Karpas-422 (cell line): ENCODE results near the gene EGFL8. TPM values are rescaled to one million over a fixed set of nuclear protein-coding genes. Genes with fewer than 3 reads are reported as not detected.
"Not testable (repeated sequence)": the region's sequence is repeated elsewhere in the genome, so short reads cannot be mapped to it uniquely, and the experiment has no call there.

Source experiments
- DNase-seq: peaks from one replicate; pipeline ENCODE4 v3.0.0-alpha.2; 2015
- H2AFZ ChIP-seq: fragments of 200-600 bp; sonication (generic); 2 replicates; pipeline ENCODE4 v1.6.1; 2014; ENCODE audit warnings: antibody characterized with exemption, low read length, mixed read lengths
- H3K27ac ChIP-seq: fragments of 200-600 bp; sonication (generic); 2 replicates; pipeline ENCODE4 v1.5.1; 2014; ENCODE audit warnings: mild to moderate bottlenecking, low read length, moderate library complexity
- H3K27me3 ChIP-seq: fragments of 200-600 bp; sonication (generic); 2 replicates; pipeline ENCODE4 v1.6.1; 2014; ENCODE audit warnings: low read length, mixed read lengths
- H3K36me3 ChIP-seq: fragments of 200-600 bp; sonication (generic); 2 replicates; pipeline ENCODE4 v1.6.1; 2014; ENCODE audit warnings: low read length, mixed read lengths; ENCODE audit not compliant: insufficient read depth
- H3K4me1 ChIP-seq: fragments of 200-600 bp; sonication (generic); 2 replicates; pipeline ENCODE4 v1.6.1; 2014; ENCODE audit warnings: mild to moderate bottlenecking, low read length, mixed read lengths
- H3K4me2 ChIP-seq: fragments of 200-600 bp; sonication (generic); 2 replicates; pipeline ENCODE4 v1.6.1; 2014; ENCODE audit warnings: low read length, low read depth, mild to moderate bottlenecking; ENCODE audit not compliant: poor library complexity, severe bottlenecking
- H3K4me3 ChIP-seq: fragments of 200-600 bp; sonication (generic); 2 replicates; pipeline ENCODE4 v1.5.1; 2014; ENCODE audit warnings: mild to moderate bottlenecking, antibody characterized with exemption, low read length, mixed read lengths
- H3K79me2 ChIP-seq: fragments of 200-600 bp; sonication (generic); 2 replicates; pipeline ENCODE4 v1.6.1; 2014; ENCODE audit warnings: mild to moderate bottlenecking, low read length, mixed read lengths
- H3K9ac ChIP-seq: fragments of 200-600 bp; sonication (generic); 2 replicates; pipeline ENCODE4 v1.6.0; 2014; ENCODE audit warnings: low read length
- H3K9me2 ChIP-seq: fragments of 200-600 bp; sonication (generic), shearing (Covaris generic); replicated peaks from 2 replicates; pipeline ENCODE4 v1.6.0; 2014; ENCODE audit warnings: mild to moderate bottlenecking, low read length, moderate library complexity; ENCODE audit not compliant: insufficient read depth
- H3K9me3 ChIP-seq: fragments of 300-700, 200-600 bp; sonication (generic); 2 replicates; pipeline ENCODE4 v1.6.1; 2014; ENCODE audit warnings: low read length, mixed read lengths
- H4K20me1 ChIP-seq: fragments of 200-600 bp; sonication (generic); 2 replicates; pipeline ENCODE4 v1.6.1; 2014; ENCODE audit warnings: mild to moderate bottlenecking, antibody characterized with exemption, low read length, low read depth; ENCODE audit not compliant: insufficient read depth
- total RNA-seq: library from RNA; depleted of rRNA; stranded (reverse); fragments of >200 nt; shearing (Covaris generic); gene quantifications from 2 replicates; pipeline ENCODE4 v1.2.3, GENCODE V29; 2014; ENCODE audit warnings: low replicate concordance

EGFL8 gene
- total RNA-seq, 1 experiment from 2014 or later, result 3.7 TPM

GRCh38 chr6:32208996-32209395, 44.6 kb downstream of the EGFL8 start:
- H3K36me3 ChIP-seq, result no peaks in the 10 kb centered on the region
- no peak overlapping the region for H3K4me2 ChIP-seq
- peaks cover 11% of the 10 kb centered on the region for H3K4me1 ChIP-seq
- no peak for DNase-seq
- H3K9ac ChIP-seq, result no peak overlapping the region
- no peak overlapping the region for H2AFZ ChIP-seq
- H3K79me2 ChIP-seq, result no peaks in the 10 kb centered on the region
- no peak overlapping the region for H3K4me3 ChIP-seq
- no peaks in the 10 kb centered on the region for H3K9me2 ChIP-seq
- H3K27me3 ChIP-seq, result no peaks in the 10 kb centered on the region
- H3K9me3 ChIP-seq, result no peaks in the 10 kb centered on the region
- no peak overlapping the region for H3K27ac ChIP-seq
- no peaks in the 10 kb centered on the region for H4K20me1 ChIP-seq

GRCh38 chr6:32210191-32210601, 45.8 kb downstream of the EGFL8 start:
- H3K4me3 ChIP-seq, result no peak overlapping the region
- H3K27me3 ChIP-seq, result no peaks in the 10 kb centered on the region
- H3K4me2 ChIP-seq, result no peak overlapping the region
- H3K9me3 ChIP-seq, result no peaks in the 10 kb centered on the region
- no peaks in the 10 kb centered on the region for H4K20me1 ChIP-seq
- no peaks in the 10 kb centered on the region for H3K9me2 ChIP-seq
- H3K79me2 ChIP-seq, result no peaks in the 10 kb centered on the region
- DNase-seq, result no peak
- H3K4me1 ChIP-seq, result peaks cover 11% of the 10 kb centered on the region
- no peaks in the 10 kb centered on the region for H3K36me3 ChIP-seq
- no peak overlapping the region for H3K27ac ChIP-seq
- H3K9ac ChIP-seq, result no peak overlapping the region
- no peak overlapping the region for H2AFZ ChIP-seq

GRCh38 chr6:32211432-32211831, 47.0 kb downstream of the EGFL8 start:
- H3K4me2 ChIP-seq, H3K79me2 ChIP-seq, H3K36me3 ChIP-seq, H3K9ac ChIP-seq, H3K27ac ChIP-seq, DNase-seq, H3K9me3 ChIP-seq, H3K4me3 ChIP-seq, H2AFZ ChIP-seq, H3K27me3 ChIP-seq, H3K9me2 ChIP-seq, H4K20me1 ChIP-seq: not testable (repeated sequence)
- H3K4me1 ChIP-seq, result peaks cover 11% of the 10 kb centered on the region

- no peaks in the 10 kb centered on the region for H3K9me3 ChIP-seq
- no peaks in the 10 kb centered on the region for H3K9me2 ChIP-seq
- no peak overlapping the region for H3K27ac ChIP-seq
- no peak overlapping the region for H3K4me2 ChIP-seq
- no peak overlapping the region for H2AFZ ChIP-seq
- H3K4me3 ChIP-seq, result no peak overlapping the region
- peaks cover 11% of the 10 kb centered on the region for H3K4me1 ChIP-seq
- no peaks in the 10 kb centered on the region for H3K36me3 ChIP-seq
- no peaks in the 10 kb centered on the region for H3K27me3 ChIP-seq
- H4K20me1 ChIP-seq, result no peaks in the 10 kb centered on the region
- no peak overlapping the region for H3K9ac ChIP-seq
- no peaks in the 10 kb centered on the region for H3K79me2 ChIP-seq
- peak; percentile 30 for DNase-seq
Observed at GRCh38 chr6:32212076-32212760, 47.8 kb downstream of the EGFL8 start.

GRCh38 chr6:32213649-32214048, 49.3 kb downstream of the EGFL8 start:
- no peak overlapping the region for H3K4me2 ChIP-seq
- H3K9ac ChIP-seq, result no peak overlapping the region
- no peak overlapping the region for H2AFZ ChIP-seq
- H3K9me2 ChIP-seq, result no peaks in the 10 kb centered on the region
- no peaks in the 10 kb centered on the region for H3K9me3 ChIP-seq
- no peaks in the 10 kb centered on the region for H3K27me3 ChIP-seq
- peaks cover under 1% of the 10 kb centered on the region; the same call in 1 of the 2 replicates for H3K4me1 ChIP-seq
- no peak overlapping the region for H3K4me3 ChIP-seq
- H3K36me3 ChIP-seq, result no peaks in the 10 kb centered on the region
- peak; percentile 2 for DNase-seq
- no peaks in the 10 kb centered on the region for H4K20me1 ChIP-seq
- no peak overlapping the region for H3K27ac ChIP-seq
- H3K79me2 ChIP-seq, result no peaks in the 10 kb centered on the region

- H3K27ac ChIP-seq, result no peak overlapping the region
- no peaks in the 10 kb centered on the region for H3K27me3 ChIP-seq
- peak; percentile 37 for DNase-seq
- H3K9ac ChIP-seq, result no peak overlapping the region
- H3K36me3 ChIP-seq, result no peaks in the 10 kb centered on the region
- H3K4me2 ChIP-seq, result no peak overlapping the region
- no peaks in the 10 kb centered on the region for H3K9me2 ChIP-seq
- no peak overlapping the region for H3K4me3 ChIP-seq
- H4K20me1 ChIP-seq, result no peaks in the 10 kb centered on the region
- H3K4me1 ChIP-seq, result no peaks in the 10 kb centered on the region
- no peak overlapping the region for H2AFZ ChIP-seq
- H3K9me3 ChIP-seq, result no peaks in the 10 kb centered on the region
- H3K79me2 ChIP-seq, result no peaks in the 10 kb centered on the region
Observed at GRCh38 chr6:32214126-32214525, 49.7 kb downstream of the EGFL8 start.

GRCh38 chr6:32215617-32216016, 51.2 kb downstream of the EGFL8 start:
- no peaks in the 10 kb centered on the region for H3K27me3 ChIP-seq
- no peak overlapping the region for H3K4me2 ChIP-seq
- no peak overlapping the region for H3K4me3 ChIP-seq
- no peaks in the 10 kb centered on the region for H4K20me1 ChIP-seq
- no peak for DNase-seq
- H2AFZ ChIP-seq, result no peak overlapping the region
- no peaks in the 10 kb centered on the region; the same call in 1 of the 2 replicates for H3K4me1 ChIP-seq
- H3K9me3 ChIP-seq, result no peaks in the 10 kb centered on the region
- H3K79me2 ChIP-seq, result no peaks in the 10 kb centered on the region
- H3K9ac ChIP-seq, result no peak overlapping the region
- H3K27ac ChIP-seq, result no peak overlapping the region
- H3K9me2 ChIP-seq, result no peaks in the 10 kb centered on the region
- no peaks in the 10 kb centered on the region for H3K36me3 ChIP-seq

GRCh38 chr6:32216285-32216684, 51.9 kb downstream of the EGFL8 start:
- no peaks in the 10 kb centered on the region for H3K9me3 ChIP-seq
- H3K4me2 ChIP-seq, result no peak overlapping the region
- no peak overlapping the region for H3K27ac ChIP-seq
- H3K9ac ChIP-seq, result no peak overlapping the region
- H3K4me1 ChIP-seq, result peaks cover 6% of the 10 kb centered on the region
- no peaks in the 10 kb centered on the region for H3K9me2 ChIP-seq
- peak; percentile 37 for DNase-seq
- H3K27me3 ChIP-seq, result no peaks in the 10 kb centered on the region
- no peaks in the 10 kb centered on the region for H4K20me1 ChIP-seq
- no peaks in the 10 kb centered on the region for H3K79me2 ChIP-seq
- no peak overlapping the region for H2AFZ ChIP-seq
- no peaks in the 10 kb centered on the region for H3K36me3 ChIP-seq
- no peak overlapping the region for H3K4me3 ChIP-seq
